Activated naive CD8-positive, alpha-beta T cell treated with anti-CD3 and anti-CD28 coated beads, Interleukin-2, amount 50 U/mL, for 24 hours (primary cell): Measurements from ENCODE around the gene RAB23.

Source experiments
- ATAC-seq: fragments of 150-1000 bp; cut with Tn5 transposase; one replicate; pipeline ENCODE4 v1.10.0; 2021
- DNase-seq: peaks from one replicate; pipeline ENCODE4 v3.0.0; 2021
- H3K27ac Mint-ChIP-seq: one replicate; pipeline ENCODE4 v1.8.0; 2021; ENCODE audit warnings: mild to moderate bottlenecking, mixed read lengths
- H3K27me3 Mint-ChIP-seq: one replicate; pipeline ENCODE4 v1.8.0; 2021; ENCODE audit warnings: mixed read lengths
- H3K36me3 Mint-ChIP-seq: one replicate; pipeline ENCODE4 v1.8.0; 2021; ENCODE audit warnings: low read depth, mixed read lengths
- H3K4me1 Mint-ChIP-seq: one replicate; pipeline ENCODE4 v1.8.0; 2021; ENCODE audit warnings: mixed read lengths
- H3K4me3 Mint-ChIP-seq: one replicate; pipeline ENCODE4 v1.8.0; 2021; ENCODE audit warnings: mild to moderate bottlenecking, moderate library complexity, mixed read lengths
- H3K9me3 Mint-ChIP-seq: one replicate; pipeline ENCODE4 v1.8.0; 2021; ENCODE audit warnings: mixed read lengths

RAB23 gene

DNA sequence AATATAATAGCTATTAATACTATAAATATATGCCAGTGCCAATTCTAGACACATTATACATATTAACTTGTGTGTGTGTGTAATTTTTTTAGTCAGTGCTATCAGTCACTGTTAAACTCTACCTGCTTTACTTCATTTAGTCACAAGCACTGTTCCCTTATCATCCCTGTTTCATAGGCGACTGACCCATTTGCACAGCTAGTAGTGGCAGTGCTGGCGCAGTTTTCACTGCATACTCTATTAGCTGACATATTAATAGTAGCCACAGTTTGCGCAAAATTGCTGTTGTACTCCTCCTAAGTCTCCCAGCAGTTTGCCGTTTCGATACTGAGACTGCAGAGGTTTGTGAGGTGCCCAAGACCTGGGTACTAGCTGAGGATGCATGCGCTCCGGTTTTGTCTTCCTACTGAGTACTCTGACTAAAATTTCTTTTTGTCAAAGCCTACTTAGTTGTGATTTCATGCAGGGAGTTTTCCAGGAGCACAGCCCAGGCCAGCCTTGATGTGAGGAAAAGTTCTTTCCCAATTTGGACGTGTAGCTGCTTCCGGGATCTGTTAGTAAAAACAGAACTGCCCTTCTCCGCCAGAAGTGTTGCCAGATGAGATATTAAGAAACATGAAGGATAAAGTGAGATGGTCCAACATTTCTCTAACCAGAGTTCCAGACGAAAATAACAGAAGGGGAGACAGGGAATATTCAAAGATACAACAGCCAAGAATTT lies 44.4 kb downstream of the RAB23 start:
- no peaks in the 10 kb centered on the region for H3K27me3 Mint-ChIP-seq
- H3K36me3 Mint-ChIP-seq: peaks cover 10% of the 10 kb centered on the region
- no peak for DNase-seq
- ATAC-seq: no peak
- H3K27ac Mint-ChIP-seq: no peak overlapping the region
- H3K4me3 Mint-ChIP-seq: no peak overlapping the region
- peaks cover 25% of the 10 kb centered on the region for H3K4me1 Mint-ChIP-seq
- H3K9me3 Mint-ChIP-seq: no peaks in the 10 kb centered on the region

DNA sequence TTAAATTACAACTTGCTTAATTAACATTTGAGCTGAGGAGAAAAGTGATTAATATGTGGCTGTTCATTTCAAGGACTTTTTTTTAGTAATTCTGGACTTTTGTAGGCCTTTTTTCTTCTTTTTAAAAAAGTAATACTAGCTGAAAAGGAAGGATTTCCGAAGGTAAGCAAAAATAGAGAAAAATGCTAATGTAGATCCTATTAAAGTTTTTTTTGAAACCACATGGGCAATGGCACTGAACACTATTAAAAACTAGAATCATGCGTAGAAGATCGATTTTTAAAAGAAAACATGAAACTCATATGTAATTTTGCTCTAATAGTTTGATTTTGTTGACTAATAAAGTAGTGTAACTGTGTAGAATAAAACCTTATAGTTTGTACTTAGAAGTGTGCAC lies 47.6 kb downstream of the RAB23 start:
- no peak overlapping the region for H3K27ac Mint-ChIP-seq
- DNase-seq (no peak), ATAC-seq (no peak)
- H3K9me3 Mint-ChIP-seq: no peaks in the 10 kb centered on the region
- peaks cover 33% of the 10 kb centered on the region for H3K4me1 Mint-ChIP-seq
- peaks cover 7% of the 10 kb centered on the region for H3K36me3 Mint-ChIP-seq
- peak overlapping the region; percentile 91 for H3K4me3 Mint-ChIP-seq
- H3K27me3 Mint-ChIP-seq: no peaks in the 10 kb centered on the region

DNA sequence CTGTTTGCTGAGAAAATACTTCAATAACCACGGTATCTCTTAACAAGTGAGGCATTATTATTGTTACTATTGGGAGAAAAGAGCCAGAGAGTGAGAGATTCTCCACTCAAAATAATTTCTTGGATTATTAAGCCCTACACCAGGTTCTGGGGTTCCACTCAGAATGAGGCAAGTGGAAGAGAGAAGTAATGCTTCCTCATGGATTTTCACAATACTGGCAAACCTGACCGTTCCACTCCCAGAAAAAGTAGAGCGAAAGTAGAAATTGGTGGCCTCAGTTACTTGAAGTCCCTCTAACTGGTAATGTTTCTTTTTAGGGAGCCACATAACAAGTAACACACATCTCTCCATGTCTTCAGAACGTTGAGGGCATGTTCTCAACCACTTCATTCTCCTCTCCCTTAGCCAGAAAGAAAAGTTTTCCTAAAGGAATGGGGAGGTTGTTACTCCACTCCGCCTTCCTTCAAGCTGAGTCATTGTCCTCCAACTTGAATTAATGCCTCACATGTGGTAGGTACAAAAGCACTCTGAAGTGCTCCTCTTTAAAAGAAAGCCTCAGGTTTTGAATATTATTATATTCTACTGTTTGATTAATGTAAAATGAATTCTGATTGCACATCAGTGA lies 48.1 kb downstream of the RAB23 start:
- Mint-ChIP-seq H3K27me3 (no peaks in the 10 kb centered on the region), H3K4me1 (peaks cover 33% of the 10 kb centered on the region), H3K4me3 (peak overlapping the region; percentile 91), H3K27ac (peak overlapping the region; percentile 47), H3K9me3 (no peaks in the 10 kb centered on the region), H3K36me3 (peaks cover 7% of the 10 kb centered on the region)
- DNase-seq (no peak), ATAC-seq (no peak)

DNA sequence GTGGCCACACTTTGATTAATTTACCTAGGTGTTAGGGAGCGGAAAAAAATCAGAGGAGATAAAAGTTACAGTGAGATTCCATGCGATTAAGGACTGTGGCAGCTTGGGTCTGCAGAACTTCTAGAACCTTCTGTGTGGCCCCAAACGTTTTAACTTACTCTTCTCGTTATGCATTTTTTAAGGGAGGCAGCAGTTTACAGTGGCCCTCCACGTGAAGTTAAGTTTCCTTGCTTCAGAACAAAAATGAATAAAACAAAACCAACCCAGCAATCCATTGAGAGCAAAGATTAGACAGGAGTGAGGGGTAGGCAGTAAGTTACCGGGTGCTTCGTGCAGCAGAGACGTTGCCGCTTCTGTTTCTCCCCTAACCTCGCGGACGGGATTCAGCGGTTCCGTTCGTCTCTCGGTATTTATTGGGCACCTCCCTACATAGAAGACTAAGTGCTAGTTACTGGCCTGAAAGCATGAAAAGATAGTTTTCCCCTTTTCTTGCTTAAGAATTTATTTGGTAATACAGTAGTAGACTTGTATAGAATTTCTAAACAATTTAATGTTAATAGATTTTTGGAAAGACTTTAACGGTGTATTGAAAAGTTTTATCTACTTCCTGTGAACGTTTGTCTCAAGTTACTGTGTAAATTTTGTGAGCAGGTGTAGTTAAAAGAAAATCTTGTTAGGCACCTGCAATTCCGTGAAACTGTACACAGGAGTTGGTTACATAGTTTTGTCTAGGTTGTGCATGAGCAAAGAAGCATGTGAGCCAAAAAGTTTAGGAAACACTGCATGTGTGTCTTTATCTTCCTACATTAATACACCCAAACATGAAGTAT lies 48.8 kb downstream of the RAB23 start:
- ATAC-seq (no peak), DNase-seq (peak; percentile 31)
- peaks cover 33% of the 10 kb centered on the region for H3K4me1 Mint-ChIP-seq
- H3K27ac Mint-ChIP-seq: peak overlapping the region; percentile 90
- H3K36me3 Mint-ChIP-seq: peaks cover 5% of the 10 kb centered on the region
- no peaks in the 10 kb centered on the region for H3K9me3 Mint-ChIP-seq
- no peaks in the 10 kb centered on the region for H3K27me3 Mint-ChIP-seq
- H3K4me3 Mint-ChIP-seq: peak overlapping the region; percentile 91

DNA sequence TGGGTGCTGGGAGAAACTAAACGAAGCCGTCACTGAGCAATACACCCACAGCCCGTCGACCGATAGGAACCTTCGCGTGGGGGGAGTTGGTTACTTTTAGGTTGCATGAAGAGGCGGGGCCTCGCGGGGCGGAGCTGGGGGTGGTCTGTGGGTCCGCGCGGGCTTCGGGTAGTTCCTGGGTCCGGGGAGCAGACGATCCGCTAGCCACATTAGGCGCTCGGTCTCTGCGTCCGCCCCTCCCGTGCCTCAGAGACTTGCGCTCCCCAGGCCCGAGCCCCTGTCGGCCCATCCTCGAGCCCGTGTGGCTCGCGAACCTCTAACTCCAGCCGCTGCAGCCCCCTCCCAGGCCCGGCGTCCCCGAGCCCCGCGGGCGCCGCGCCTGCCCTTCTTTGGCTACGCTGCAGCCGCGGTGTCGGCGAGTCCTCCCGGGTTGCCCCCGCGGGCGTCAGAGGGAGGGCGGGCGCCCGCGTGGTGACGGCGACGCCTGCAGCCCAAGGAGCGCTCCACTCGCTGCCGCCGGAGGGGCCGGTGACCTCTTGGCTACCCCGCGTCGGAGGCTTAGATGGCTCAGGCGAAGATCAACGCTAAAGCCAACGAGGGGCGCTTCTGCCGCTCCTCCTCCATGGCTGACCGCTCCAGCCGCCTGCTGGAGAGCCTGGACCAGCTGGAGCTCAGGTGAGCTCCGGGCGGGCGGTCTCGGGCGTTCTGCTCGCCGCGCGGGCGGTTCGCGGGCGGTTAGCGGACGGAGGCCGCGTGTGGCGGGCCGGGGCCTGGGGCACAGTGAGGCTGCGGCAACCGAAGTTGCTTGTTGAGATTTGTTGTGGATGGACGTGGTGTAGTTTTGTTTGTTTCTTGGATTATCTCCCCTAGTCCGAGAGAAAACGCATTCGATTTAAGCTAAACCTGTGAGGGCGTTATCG lies 49.7 kb downstream of the RAB23 start, which contains the start of gene BAG2:
TSS of gene BAG2 (plus strand) at position 191 of the 920 bp plus-strand sequence. CDS start at position 563, 372 bp downstream.
- Mint-ChIP-seq H3K27me3 (no peaks in the 10 kb centered on the region), H3K9me3 (no peaks in the 10 kb centered on the region), H3K36me3 (peaks cover 5% of the 10 kb centered on the region), H3K4me3 (peak within 1 kb of the TSS; percentile 91), H3K27ac (peak within 1 kb of the TSS; percentile 93), H3K4me1 (peaks cover 30% of the 10 kb centered on the region)
- peak; percentile 90 for DNase-seq
- ATAC-seq: peak; percentile 92

DNA sequence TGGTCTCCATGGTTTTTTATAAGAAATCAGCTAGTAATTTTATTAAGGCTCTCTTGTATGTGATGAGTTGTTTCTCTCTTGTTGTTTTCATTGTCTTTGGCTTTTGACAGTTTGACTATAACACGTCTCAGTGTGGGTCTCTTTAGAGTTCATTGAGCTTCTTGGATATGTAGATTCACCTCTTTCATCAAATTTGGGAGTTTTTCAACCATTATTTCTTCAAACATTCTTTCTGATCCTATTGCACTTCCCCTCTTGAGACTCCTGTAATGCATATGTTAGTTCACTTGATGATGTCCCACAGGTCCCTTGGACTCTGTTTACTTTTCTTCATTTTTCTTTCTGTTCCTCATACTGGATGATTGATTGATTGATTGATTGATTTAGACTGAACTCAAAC lies 57.0 kb downstream of the RAB23 start:
- Mint-ChIP-seq H3K27ac (no peak overlapping the region), H3K9me3 (peaks cover 16% of the 10 kb centered on the region), H3K36me3 (peaks cover 46% of the 10 kb centered on the region), H3K4me1 (no peaks in the 10 kb centered on the region), H3K27me3 (no peaks in the 10 kb centered on the region), H3K4me3 (no peak overlapping the region)
- DNase-seq: no peak
- ATAC-seq: no peak

DNA sequence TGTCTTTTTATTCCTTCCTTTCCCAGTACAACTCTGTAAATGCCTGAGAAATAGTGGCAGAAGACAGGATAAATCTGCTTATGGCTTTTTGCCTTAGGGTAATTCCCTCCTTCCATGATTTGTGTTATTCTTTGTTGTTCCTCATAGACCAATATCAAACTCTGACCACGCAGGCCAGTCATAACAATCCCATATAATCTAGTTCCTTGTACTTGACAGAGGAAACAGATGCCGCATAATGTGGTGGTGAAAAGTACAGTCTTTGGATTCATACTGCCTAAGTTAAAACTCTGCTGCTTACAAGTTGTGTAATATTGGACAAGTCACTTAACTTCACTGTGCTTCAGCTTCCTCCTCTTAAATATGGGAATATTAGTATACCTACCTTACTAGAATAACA lies 58.2 kb downstream of the RAB23 start:
- no peak overlapping the region for H3K27ac Mint-ChIP-seq

DNA sequence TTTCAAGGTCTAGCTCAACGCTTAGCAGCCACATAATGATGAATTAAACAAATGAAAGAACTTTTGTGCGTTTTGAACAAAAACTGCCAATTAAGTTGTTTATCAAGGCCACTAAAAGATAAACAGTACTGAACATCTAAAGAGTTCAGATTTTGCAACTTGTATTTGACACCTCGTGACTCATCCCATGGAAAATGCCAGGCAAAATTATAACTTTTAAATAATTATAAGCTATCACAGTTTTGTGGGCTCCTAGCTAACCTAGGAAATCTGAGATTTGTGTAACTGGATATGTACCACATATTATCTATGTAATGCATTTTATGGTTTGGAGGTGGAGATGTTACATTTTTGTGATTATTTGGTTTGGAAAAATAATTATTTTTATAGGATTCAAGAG lies 59.6 kb downstream of the RAB23 start:
- ATAC-seq: no peak
- Mint-ChIP-seq H3K4me1 (peaks cover 9% of the 10 kb centered on the region), H3K36me3 (peaks cover 53% of the 10 kb centered on the region)

More for the DNA sequence above, 58.2 kb downstream of the RAB23 start:
- Mint-ChIP-seq H3K27me3 (no peaks in the 10 kb centered on the region), H3K36me3 (peaks cover 48% of the 10 kb centered on the region), H3K4me1 (no peaks in the 10 kb centered on the region), H3K9me3 (peaks cover 16% of the 10 kb centered on the region), H3K4me3 (no peak overlapping the region)
- ATAC-seq (no peak), DNase-seq (no peak)

DNA sequence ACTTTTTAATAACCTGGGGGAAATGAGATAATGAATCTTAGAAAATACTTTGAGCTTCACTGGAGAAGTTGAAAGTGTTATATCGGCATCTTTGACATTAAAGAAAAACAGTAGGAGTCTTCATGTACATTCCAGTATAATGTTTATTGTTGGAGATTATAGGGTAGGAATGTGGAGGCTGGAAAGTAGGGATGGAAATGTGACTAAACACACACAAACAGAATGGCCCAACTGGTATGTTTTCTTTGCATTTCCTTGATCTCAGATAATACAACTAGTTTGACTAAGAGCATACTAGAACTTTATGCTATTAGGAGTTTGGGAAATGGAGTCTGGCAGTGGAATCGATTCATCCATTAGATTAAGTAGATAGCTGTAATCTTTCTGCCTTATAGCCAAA lies 60.1 kb downstream of the RAB23 start:
- ATAC-seq (no peak), DNase-seq (no peak)
- Mint-ChIP-seq H3K36me3 (peaks cover 50% of the 10 kb centered on the region), H3K27me3 (no peaks in the 10 kb centered on the region), H3K9me3 (peaks cover 16% of the 10 kb centered on the region), H3K4me3 (no peak overlapping the region), H3K27ac (no peak overlapping the region), H3K4me1 (peaks cover 9% of the 10 kb centered on the region)

More for the DNA sequence above, 59.6 kb downstream of the RAB23 start:
- Mint-ChIP-seq H3K4me3 (no peak overlapping the region), H3K9me3 (peaks cover 16% of the 10 kb centered on the region), H3K27ac (no peak overlapping the region), H3K27me3 (no peaks in the 10 kb centered on the region)
- no peak for DNase-seq

DNA sequence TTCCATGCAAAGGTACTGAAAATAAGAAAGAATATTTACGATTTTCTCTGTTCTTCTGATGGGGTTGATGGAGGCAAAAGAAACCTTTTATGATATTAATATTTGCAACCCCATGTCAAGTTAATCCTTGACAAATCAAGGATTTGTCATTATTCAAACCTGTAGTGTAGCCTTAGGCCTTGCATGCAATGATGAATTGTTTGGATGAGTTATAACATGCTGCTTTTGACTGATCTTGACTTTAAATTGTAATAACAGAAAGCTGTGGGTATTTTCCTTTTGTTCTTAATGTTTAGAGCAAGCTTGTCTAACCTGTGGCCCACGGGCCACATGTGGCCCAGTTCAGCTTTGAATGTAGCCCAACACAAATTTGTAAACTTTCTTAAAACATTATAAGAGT lies 63.0 kb downstream of the RAB23 start:
- DNase-seq (no peak), ATAC-seq (no peak)
- Mint-ChIP-seq H3K9me3 (peaks cover 4% of the 10 kb centered on the region), H3K4me3 (no peak overlapping the region), H3K36me3 (peaks cover 36% of the 10 kb centered on the region), H3K4me1 (peaks cover 9% of the 10 kb centered on the region), H3K27ac (no peak overlapping the region), H3K27me3 (no peaks in the 10 kb centered on the region)

DNA sequence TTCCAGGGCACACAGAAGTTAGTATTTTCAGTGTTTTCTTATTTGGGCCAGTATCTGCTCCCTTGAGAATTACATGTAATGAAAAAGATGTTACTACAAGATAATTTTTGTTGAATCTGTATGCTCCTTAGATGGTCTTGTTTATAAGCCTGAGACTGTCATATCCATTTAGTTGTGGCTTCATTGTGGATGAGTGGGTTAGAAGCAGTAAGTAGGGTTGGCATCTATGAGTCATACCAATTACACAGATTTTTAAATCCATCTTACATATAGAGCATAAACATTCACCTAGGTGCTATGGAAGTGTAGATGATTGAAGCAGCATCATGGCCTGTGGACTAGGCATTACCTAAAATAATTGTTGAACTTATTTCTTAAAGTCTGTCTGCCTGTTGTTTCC lies 63.4 kb downstream of the RAB23 start:
- peak; percentile 61 for ATAC-seq
- Mint-ChIP-seq H3K4me3 (no peak overlapping the region), H3K36me3 (peaks cover 31% of the 10 kb centered on the region), H3K4me1 (peaks cover 9% of the 10 kb centered on the region), H3K27me3 (no peaks in the 10 kb centered on the region), H3K9me3 (no peaks in the 10 kb centered on the region), H3K27ac (no peak overlapping the region)
- no peak for DNase-seq

DNA sequence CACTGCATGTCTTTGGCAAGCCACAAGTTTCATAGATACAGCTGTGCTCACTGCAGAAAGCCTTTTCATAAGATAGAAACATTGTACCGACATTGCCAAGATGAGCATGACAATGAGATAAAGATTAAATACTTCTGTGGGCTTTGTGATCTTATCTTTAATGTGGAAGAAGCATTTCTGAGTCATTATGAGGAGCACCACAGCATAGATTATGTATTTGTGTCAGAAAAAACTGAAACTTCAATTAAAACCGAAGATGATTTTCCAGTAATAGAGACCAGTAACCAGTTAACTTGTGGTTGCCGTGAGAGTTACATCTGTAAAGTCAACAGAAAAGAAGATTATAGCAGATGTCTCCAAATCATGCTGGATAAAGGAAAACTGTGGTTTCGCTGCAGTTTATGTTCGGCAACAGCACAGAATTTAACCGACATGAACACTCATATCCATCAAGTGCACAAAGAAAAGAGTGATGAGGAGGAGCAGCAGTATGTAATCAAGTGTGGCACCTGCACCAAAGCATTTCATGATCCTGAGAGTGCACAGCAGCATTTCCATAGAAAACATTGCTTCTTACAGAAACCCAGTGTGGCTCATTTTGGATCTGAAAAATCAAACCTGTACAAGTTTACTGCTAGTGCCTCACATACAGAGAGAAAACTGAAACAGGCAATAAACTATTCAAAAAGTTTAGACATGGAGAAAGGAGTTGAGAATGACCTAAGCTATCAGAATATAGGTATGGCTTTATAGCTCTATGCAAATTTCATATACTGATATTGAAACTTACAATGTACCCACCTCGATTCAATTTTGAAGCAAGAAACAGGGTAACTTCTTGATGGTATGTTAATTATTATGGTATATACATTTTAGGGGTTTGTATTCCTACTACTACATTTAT lies 73.9 kb downstream of the RAB23 start:
- peak; percentile 83 for ATAC-seq

DNA sequence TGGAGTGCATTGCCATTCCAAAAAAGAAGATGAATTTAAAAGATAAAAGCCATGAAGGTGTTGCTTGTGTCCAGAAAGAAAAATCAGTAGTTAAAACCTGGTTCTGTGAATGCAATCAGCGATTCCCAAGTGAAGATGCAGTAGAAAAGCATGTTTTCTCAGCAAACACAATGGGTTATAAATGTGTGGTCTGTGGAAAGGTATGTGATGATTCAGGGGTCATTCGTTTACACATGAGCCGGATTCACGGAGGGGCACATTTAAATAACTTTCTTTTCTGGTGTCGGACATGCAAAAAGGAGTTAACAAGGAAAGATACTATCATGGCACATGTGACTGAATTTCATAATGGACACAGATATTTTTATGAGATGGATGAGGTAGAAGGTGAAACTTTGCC lies 74.7 kb downstream of the RAB23 start:
- DNase-seq (no peak), ATAC-seq (no peak)
- peak overlapping the region; percentile 66 for H3K27ac Mint-ChIP-seq
- no peak overlapping the region for H3K4me3 Mint-ChIP-seq
- peaks cover 63% of the 10 kb centered on the region for H3K36me3 Mint-ChIP-seq
- H3K4me1 Mint-ChIP-seq: peaks cover 18% of the 10 kb centered on the region
- H3K27me3 Mint-ChIP-seq: no peaks in the 10 kb centered on the region
- H3K9me3 Mint-ChIP-seq: no peaks in the 10 kb centered on the region

More for the DNA sequence above, 73.9 kb downstream of the RAB23 start:
- Mint-ChIP-seq H3K27ac (peak overlapping the region; percentile 66), H3K36me3 (peaks cover 60% of the 10 kb centered on the region), H3K4me3 (peak overlapping the region; percentile 9), H3K4me1 (peaks cover 18% of the 10 kb centered on the region), H3K9me3 (no peaks in the 10 kb centered on the region), H3K27me3 (no peaks in the 10 kb centered on the region)
- no peak for DNase-seq
